Neural progenitor cell (in vitro differentiated cells): ENCODE results near the gene OR5B21.

Experiments used
- CTCF ChIP-seq: fragments of 200-600 bp; sonication (generic); IDR thresholded peaks from 2 replicates; pipeline ENCODE4 v1.5.1; 2017; ENCODE audit warnings: antibody characterized with exemption, mild to moderate bottlenecking
- EZH2 ChIP-seq: fragments of 200-600 bp; sonication (generic); IDR thresholded peaks from 2 replicates; pipeline ENCODE4 v1.6.1; 2017; ENCODE audit warnings: antibody characterized with exemption, mild to moderate bottlenecking, moderate library complexity
- EZH2phosphoT487 ChIP-seq: fragments of 200-600 bp; sonication (generic); IDR thresholded peaks from 2 replicates; pipeline ENCODE4 v1.6.1; 2017; ENCODE audit warnings: antibody characterized with exemption

GRCh38 chr11:58471892-58472291 is 36.0 kb downstream of the OR5B21 start:
- TF ChIP-seq CTCF = no peak
- no peak for TF ChIP-seq EZH2
- TF ChIP-seq EZH2phosphoT487 = no peak
